HepG2 (cell line): ENCODE measurements around the gene CRYM. TPM values are rescaled to one million over a fixed set of nuclear protein-coding genes. Genes with fewer than 3 reads are reported as not detected.

ENCODE experiments used
- AFF4 ChIP-seq: sonication (generic); formaldehyde crosslinking; IDR thresholded peaks from 2 replicates; pipeline ENCODE4 v1.4.0; 2020; ENCODE audit warnings: missing genetic modification reagents
- CENPT ChIP-seq: sonication (generic); formaldehyde crosslinking; IDR thresholded peaks from 2 replicates; pipeline ENCODE4 v1.8.0; 2022; ENCODE audit warnings: low read depth, mild to moderate bottlenecking, moderate library complexity, missing genetic modification reagents
- DDIT3 ChIP-seq: sonication (generic); formaldehyde crosslinking; IDR thresholded peaks from 2 replicates; pipeline ENCODE4 v1.4.0; 2020; ENCODE audit warnings: mild to moderate bottlenecking, missing genetic modification reagents
- IRF1 ChIP-seq: sonication (generic); formaldehyde crosslinking; IDR thresholded peaks from 2 replicates; pipeline ENCODE4 v1.4.0; 2020; ENCODE audit warnings: low read depth, mild to moderate bottlenecking, missing genetic modification reagents
- MIXL1 ChIP-seq: IDR thresholded peaks from 2 replicates; pipeline ENCODE4 v1.6.1; 2016
- NCOA1 ChIP-seq: sonication (generic); formaldehyde crosslinking; IDR thresholded peaks from 2 replicates; pipeline ENCODE4 v1.9.0; 2021; ENCODE audit warnings: missing genetic modification reagents
- NR2C2 ChIP-seq: sonication (generic); formaldehyde crosslinking; IDR thresholded peaks from 2 replicates; pipeline ENCODE4 v1.4.0; 2020; ENCODE audit warnings: missing genetic modification reagents, mild to moderate bottlenecking, moderate library complexity, borderline replicate concordance
- RNF2 ChIP-seq: fragments of 450-650 bp; conservative IDR thresholded peaks from 2 replicates; pipeline ENCODE4 v1.6.1; 2016; ENCODE audit warnings: low read depth
- SMYD3 ChIP-seq: sonication (generic); formaldehyde crosslinking; IDR thresholded peaks from 2 replicates; pipeline ENCODE4 v1.8.1; 2023; ENCODE audit warnings: mild to moderate bottlenecking, missing genetic modification reagents
- ZFP37 ChIP-seq: sonication (generic); formaldehyde crosslinking; IDR thresholded peaks from 2 replicates; pipeline ENCODE4 v1.4.0; 2020; ENCODE audit warnings: missing genetic modification reagents, borderline replicate concordance
- ZHX1 ChIP-seq: sonication (generic); formaldehyde crosslinking; IDR thresholded peaks from 2 replicates; pipeline ENCODE4 v1.8.1; 2022; ENCODE audit warnings: low read depth, mild to moderate bottlenecking, missing genetic modification reagents
- ZNF484 ChIP-seq: sonication (generic); formaldehyde crosslinking; IDR thresholded peaks from 2 replicates; pipeline ENCODE4 v1.5.1; 2020; ENCODE audit warnings: mild to moderate bottlenecking, low read depth, missing genetic modification reagents, borderline replicate concordance
- ZNF512 ChIP-seq: sonication (generic); formaldehyde crosslinking; IDR thresholded peaks from 2 replicates; pipeline ENCODE4 v1.4.0; 2020; ENCODE audit warnings: mild to moderate bottlenecking, missing genetic modification reagents
- ZNF547 ChIP-seq: sonication (generic); formaldehyde crosslinking; IDR thresholded peaks from 2 replicates; pipeline ENCODE4 v1.5.1; 2020; ENCODE audit warnings: mild to moderate bottlenecking, missing genetic modification reagents
- ZNF720 ChIP-seq: sonication (generic); formaldehyde crosslinking; IDR thresholded peaks from 2 replicates; pipeline ENCODE4 v1.4.0; 2020; ENCODE audit warnings: missing genetic modification reagents
- ZNF776 ChIP-seq: sonication (generic); formaldehyde crosslinking; IDR thresholded peaks from 2 replicates; pipeline ENCODE4 v1.4.0; 2020; ENCODE audit warnings: mild to moderate bottlenecking, missing genetic modification reagents
- ZSCAN20 ChIP-seq: sonication (generic); formaldehyde crosslinking; IDR thresholded peaks from 2 replicates; pipeline ENCODE4 v1.4.0; 2020; ENCODE audit warnings: missing genetic modification reagents, mild to moderate bottlenecking, borderline replicate concordance
- polyA plus RNA-seq, 8 experiments: library from polyadenylated mRNA; depleted of rRNA in 3 of 8; stranded (reverse) in 7 of 8; unstranded in 1 of 8; fragments of >200 nt; fragmentation: Illumina TruSeq in 4 of 8; extraction: Trizol in 4 of 8; gene quantifications; 2 replicates each; pipeline versions ENCODE4 v1.2.1 to v1.2.3, GENCODE V29; 2011 to 2016; ENCODE audit warnings: low read depth in 4 of 8, missing spikeins in 1 of 8, mixed read lengths in 1 of 8; ENCODE audit not compliant: insufficient read depth in 1 of 8
- total RNA-seq, 5 experiments: library from RNA; depleted of rRNA; stranded (reverse); fragments of >200 nt; fragmentation: Illumina TruSeq; extraction: Trizol; gene quantifications; 2 replicates each; pipeline ENCODE4 v1.2.3, GENCODE V29; 2016; ENCODE audit warnings: low read depth in 1 of 5

The CRYM gene
- total and polyA plus RNA-seq, 2 of the 13 experiments (the other 11 are each of a cell fraction or from before 2014, with no cell fraction given): 1.9 to 2.2 TPM

GRCh38 chr16:21283521-21284289, 5.6 kb upstream of the CRYM start (continued):
- TF ChIP-seq ZFP37 (no peak), SMYD3 (CRISPR knock-in tag) (no peak), IRF1 (CRISPR knock-in tag) (no peak), AFF4 (CRISPR knock-in tag) (no peak), NR2C2 (CRISPR knock-in tag) (no peak), ZNF720 (CRISPR knock-in tag) (no peak), DDIT3 (CRISPR knock-in tag) (no peak), ZSCAN20 (0 out of 2 replicates have a peak, but pooled peaks have one; percentile 27), NCOA1 (CRISPR knock-in tag) (no peak), RNF2 (no peak), ZNF484 (CRISPR knock-in tag) (no peak), ZNF776 (no peak), ZHX1 (no peak), MIXL1 (CRISPR knock-in tag) (no peak), CENPT (no peak), ZNF547 (CRISPR knock-in tag) (no peak), ZNF512 (CRISPR knock-in tag) (0 out of 2 replicates have a peak, but pooled peaks have one; percentile 50)
